Transverse colon (tissue), 4 donors: ENCODE results near the gene KLK6. TPM values are rescaled to one million over a fixed set of nuclear protein-coding genes. Genes with fewer than 3 reads are reported as not detected.

Source experiments
- DNase-seq: peaks from one replicate; pipeline ENCODE4 v3.0.0-alpha.2; 2019
- H3K27ac ChIP-seq, 4 donors: fragments of 200-600 bp; sonication (generic); 2 replicates each; pipeline ENCODE4 v1.5.1; 2016 to 2018; ENCODE audit warnings: inconsistent platforms in 4 of 4
- H3K27me3 ChIP-seq: fragments of 200-600 bp; sonication (generic); 2 replicates; pipeline ENCODE4 v1.5.1; 2017; ENCODE audit warnings: inconsistent platforms
- H3K36me3 ChIP-seq, 4 donors: fragments of 200-600 bp; sonication (generic); 2 replicates each; pipeline ENCODE4 v1.5.1; 2017 to 2019; ENCODE audit warnings: inconsistent platforms in 4 of 4
- H3K4me1 ChIP-seq, 4 donors: fragments of 200-600 bp; sonication (generic); 2 replicates each; pipeline ENCODE4 v1.5.1; 2017 to 2020; ENCODE audit warnings: inconsistent platforms in 4 of 4
- H3K4me3 ChIP-seq, 4 donors: fragments of 200-600 bp; sonication (generic); 1 replicate in 1 of 4; 2 replicates in 3 of 4; pipeline versions ENCODE4 v1.5.1 to v1.6.1; 2017 to 2019; ENCODE audit warnings: inconsistent platforms in 4 of 4
- H3K9me3 ChIP-seq, 2 donors: fragments of 200-600 bp; sonication (generic); 2 replicates each; pipeline ENCODE4 v1.5.1; 2017 to 2019; ENCODE audit warnings: inconsistent platforms in 2 of 2
- EP300 ChIP-seq: sonication (generic); formaldehyde crosslinking; IDR thresholded peaks from one replicate; pipeline ENCODE4 v1.6.1; 2017; ENCODE audit warnings: antibody characterized with exemption, low read depth
- POLR2A ChIP-seq: fragments of 450-650 bp; IDR thresholded peaks from one replicate; pipeline ENCODE4 v1.6.1; 2016; ENCODE audit warnings: antibody characterized with exemption, mild to moderate bottlenecking, moderate library complexity
- POLR2AphosphoS5 ChIP-seq, 3 donors: sonication (generic); formaldehyde crosslinking; IDR thresholded peaks; one replicate each; pipeline ENCODE4 v1.6.1; 2016; ENCODE audit warnings: antibody characterized with exemption in 3 of 3
- WGBS, 2 donors: methylation state at CpG; one replicate each; pipeline ENCODE4 v1.1.5; 2018; ENCODE audit warnings: low coverage in 1 of 2; 5-methylcytosine and 5-hydroxymethylcytosine counted together
- in situ Hi-C, 4 donors: fragments of 200-750 bp; cut with MboI; loops; one replicate each; pipeline versions ENCODE4 v1.15.0 to v1.15.1; 2017; ENCODE audit warnings: low sequenced_read_pairs in 3 of 4, low pct_ligation_motif_present in 1 of 4, low pct_unique_long_range_greater_than_20kb in 1 of 4
- intact Hi-C: fragments of 100-400 bp; cut with DNase I; formaldehyde crosslinking; loops from one replicate; pipeline ENCODE4 v1.15.1; 2023; ENCODE audit warnings: low total_unique reads
- total RNA-seq, 4 donors: library from RNA; depleted of rRNA; stranded (reverse); fragments of >200 nt; gene quantifications; one replicate each; pipeline ENCODE4 v1.1.0, GENCODE V29; 2016
- TF ChIP-seq, protein P1 (sequence below), 5 experiments: fragments of 200-600 bp in 3 of 5; fragments of 450-650 bp in 2 of 5; sonication (generic) in 3 of 5; IDR thresholded peaks; 1 replicate in 2 of 5; 2 replicates in 3 of 5; pipeline ENCODE4 v1.5.1; 2016 to 2017; ENCODE audit warnings: antibody characterized with exemption in 5 of 5, inconsistent platforms in 3 of 5, mild to moderate bottlenecking in 2 of 5, moderate library complexity in 1 of 5

Gene KLK6
- total RNA-seq, 4 donors from 2014 or later, result not detected

DNA sequence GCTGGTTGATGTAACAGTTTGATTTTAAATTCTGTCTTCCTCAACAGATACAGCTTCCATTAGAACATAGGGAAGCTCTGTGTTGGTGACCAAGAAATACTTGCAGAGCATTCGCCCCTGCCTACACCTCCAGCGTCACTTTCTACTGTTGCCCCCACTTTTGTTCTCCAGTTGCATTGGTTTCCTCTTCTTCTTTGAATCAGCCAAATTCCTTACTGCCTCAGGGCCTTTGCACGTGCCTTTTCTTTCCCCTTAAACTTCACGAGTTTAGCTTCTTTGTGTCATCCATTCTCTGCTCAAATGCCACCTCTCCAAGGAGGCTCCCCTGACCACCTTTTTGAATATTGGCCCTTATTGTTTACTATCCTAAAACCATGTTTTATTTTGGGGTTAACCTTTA, 22.3 kb downstream of the KLK6 start:
- no peak for DNase-seq
- H3K27me3 ChIP-seq, result peaks cover 6% of the 10 kb centered on the region
- TF ChIP-seq EP300 (no peak), POLR2A (no peak), POLR2AphosphoS5 (IDR thresholded peaks at IDR 0.05) (no peak)
- TF ChIP-seq, protein P1, sequence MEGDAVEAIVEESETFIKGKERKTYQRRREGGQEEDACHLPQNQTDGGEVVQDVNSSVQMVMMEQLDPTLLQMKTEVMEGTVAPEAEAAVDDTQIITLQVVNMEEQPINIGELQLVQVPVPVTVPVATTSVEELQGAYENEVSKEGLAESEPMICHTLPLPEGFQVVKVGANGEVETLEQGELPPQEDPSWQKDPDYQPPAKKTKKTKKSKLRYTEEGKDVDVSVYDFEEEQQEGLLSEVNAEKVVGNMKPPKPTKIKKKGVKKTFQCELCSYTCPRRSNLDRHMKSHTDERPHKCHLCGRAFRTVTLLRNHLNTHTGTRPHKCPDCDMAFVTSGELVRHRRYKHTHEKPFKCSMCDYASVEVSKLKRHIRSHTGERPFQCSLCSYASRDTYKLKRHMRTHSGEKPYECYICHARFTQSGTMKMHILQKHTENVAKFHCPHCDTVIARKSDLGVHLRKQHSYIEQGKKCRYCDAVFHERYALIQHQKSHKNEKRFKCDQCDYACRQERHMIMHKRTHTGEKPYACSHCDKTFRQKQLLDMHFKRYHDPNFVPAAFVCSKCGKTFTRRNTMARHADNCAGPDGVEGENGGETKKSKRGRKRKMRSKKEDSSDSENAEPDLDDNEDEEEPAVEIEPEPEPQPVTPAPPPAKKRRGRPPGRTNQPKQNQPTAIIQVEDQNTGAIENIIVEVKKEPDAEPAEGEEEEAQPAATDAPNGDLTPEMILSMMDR (IDR thresholded peaks at IDR 0.05), result no peak
- no peaks in the 10 kb centered on the region for H3K9me3 ChIP-seq
- intact Hi-C loops, result no loop called here
- no peak overlapping the region for H3K27ac ChIP-seq
- no peaks in the 10 kb centered on the region for H3K4me1 ChIP-seq
- no peak overlapping the region for H3K4me3 ChIP-seq
- 78 to 79% methylated on average over 4 of the region's 4 CpGs for WGBS, 2 donors
- H3K36me3 ChIP-seq, result no peaks in the 10 kb centered on the region
- in situ Hi-C loops, result no loop called here

DNA sequence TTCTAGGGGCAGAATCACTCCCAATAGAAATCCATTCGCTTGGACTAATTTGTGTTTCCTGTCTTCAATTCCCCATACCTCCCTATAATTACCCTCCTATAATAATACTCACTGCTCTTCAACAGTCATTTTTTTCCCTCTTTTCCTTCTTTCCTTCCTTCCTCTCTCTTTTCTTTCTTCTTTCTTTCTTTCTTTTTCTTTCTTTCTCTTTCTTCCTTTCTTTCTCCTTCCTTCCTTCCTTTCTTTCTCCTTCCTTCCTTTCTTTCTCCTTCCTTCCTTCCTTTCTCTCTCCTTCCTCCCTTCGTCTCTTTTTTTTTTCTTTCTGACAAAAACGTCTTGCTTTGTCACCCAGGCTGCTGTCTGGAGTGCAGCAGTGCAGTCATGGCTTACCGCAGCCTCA, 24.6 kb downstream of the KLK6 start:
- intact Hi-C loops, result no loop called here
- Histone ChIP-seq H3K27me3 (peaks cover 1% of the 10 kb centered on the region), H3K36me3 (no peaks in the 10 kb centered on the region), H3K27ac (no peak overlapping the region), H3K4me3 (no peak overlapping the region), H3K9me3 (no peaks in the 10 kb centered on the region), H3K4me1 (no peaks in the 10 kb centered on the region)
- no peak for DNase-seq
- no peak for TF ChIP-seq EP300
- no peak for TF ChIP-seq POLR2A
- TF ChIP-seq, protein P1 (IDR thresholded peaks at IDR 0.05), result no peak
- no peak for TF ChIP-seq POLR2AphosphoS5 (IDR thresholded peaks at IDR 0.05)
- WGBS, 2 donors, result 66 to 69% methylated on average over 4 of the region's 4 CpGs
- in situ Hi-C loops, result no loop called here

DNA sequence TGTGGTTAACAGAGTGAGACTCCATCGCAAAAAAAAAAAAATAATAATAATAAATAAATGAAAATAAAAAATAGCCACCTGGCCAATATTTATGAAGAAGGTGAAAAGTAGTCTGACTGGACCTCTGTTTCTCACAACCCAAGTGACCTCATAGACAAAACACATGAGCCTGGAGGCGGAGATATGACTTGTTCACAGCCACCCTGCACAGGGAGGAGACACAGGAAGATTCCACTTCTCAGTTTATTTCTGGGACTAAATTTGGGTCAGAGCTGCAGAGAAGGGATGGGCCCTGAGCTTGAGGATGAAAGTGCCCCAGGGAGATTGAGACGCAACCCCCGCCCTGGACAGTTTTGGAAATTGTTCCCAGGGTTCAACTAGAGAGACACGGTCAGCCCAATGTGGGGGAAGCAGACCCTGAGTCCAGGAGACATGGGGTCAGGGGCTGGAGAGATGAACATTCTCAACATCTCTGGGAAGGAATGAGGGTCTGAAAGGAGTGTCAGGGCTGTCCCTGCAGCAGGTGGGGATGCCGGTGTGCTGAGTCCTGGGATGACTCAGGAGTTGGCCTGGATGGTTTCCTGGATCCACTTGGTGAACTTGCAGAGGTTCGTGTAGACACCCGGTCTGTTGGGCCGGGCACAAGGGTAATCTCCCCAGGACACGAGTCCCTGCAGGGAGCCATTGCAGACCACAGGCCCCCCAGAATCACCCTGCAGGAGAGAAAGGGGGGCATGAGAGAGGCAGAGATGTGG, 26.1 kb downstream of the KLK6 start:
- Histone ChIP-seq H3K4me3 (no peak overlapping the region), H3K36me3 (no peaks in the 10 kb centered on the region), H3K4me1 (no peaks in the 10 kb centered on the region), H3K27ac (no peak overlapping the region), H3K9me3 (no peaks in the 10 kb centered on the region), H3K27me3 (peaks cover 10% of the 10 kb centered on the region)
- TF ChIP-seq, protein P1 (IDR thresholded peaks at IDR 0.05), result no peak
- no peak for TF ChIP-seq POLR2AphosphoS5 (IDR thresholded peaks at IDR 0.05)
- TF ChIP-seq POLR2A, result no peak
- no peak for TF ChIP-seq EP300
- intact Hi-C loops, result no loop called here
- no peak for DNase-seq
- in situ Hi-C loops, result no loop called here
- 68 to 88% methylated on average over 3 to 10 of the region's 10 CpGs for WGBS, 2 donors

DNA sequence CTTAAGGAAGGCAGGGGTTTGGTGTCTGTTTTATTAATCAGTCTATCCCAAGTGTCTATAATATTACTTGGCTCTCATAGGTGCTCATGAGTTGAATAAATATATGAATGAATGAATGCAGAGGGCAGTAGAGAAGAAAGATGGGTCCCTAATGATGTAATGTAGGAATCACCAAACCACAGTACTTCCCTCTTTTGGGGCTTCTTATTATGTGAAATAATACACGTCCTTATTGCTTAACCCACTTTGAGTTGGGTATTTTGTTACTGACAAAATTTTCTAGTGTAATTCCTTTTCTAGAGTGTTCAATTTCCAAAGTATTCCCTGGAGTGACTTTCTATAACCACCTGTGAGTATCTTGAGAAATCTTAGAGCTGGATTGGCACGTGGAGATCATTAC, 29.8 kb downstream of the KLK6 start:
- TF ChIP-seq POLR2AphosphoS5 (IDR thresholded peaks at IDR 0.05) (no peak), EP300 (no peak), POLR2A (no peak)
- TF ChIP-seq, protein P1 (IDR thresholded peaks at IDR 0.05), result no peak
- H3K9me3 ChIP-seq, result no peaks in the 10 kb centered on the region
- no peaks in the 10 kb centered on the region for H3K4me1 ChIP-seq
- intact Hi-C loops, result no loop called here
- no peak overlapping the region for H3K27ac ChIP-seq
- peaks cover 10% of the 10 kb centered on the region for H3K27me3 ChIP-seq
- WGBS, 2 donors, result 65 to 82% methylated on average over 2 of the region's 2 CpGs
- H3K4me3 ChIP-seq, result no peak overlapping the region
- DNase-seq, result no peak
- no peaks in the 10 kb centered on the region for H3K36me3 ChIP-seq
- in situ Hi-C loops, result no loop called here
